GM18907 (cell line): ENCODE data around the gene BEAN1.

ENCODE experiments used
- ATAC-seq: cut with Tn5 transposase; IDR thresholded peaks from one replicate; pipeline ENCODE4 v1.9.1; 2021; ENCODE audit warnings: mild to moderate bottlenecking, moderate library complexity; ENCODE audit not compliant: unreplicated experiment

Gene BEAN1, protein sequence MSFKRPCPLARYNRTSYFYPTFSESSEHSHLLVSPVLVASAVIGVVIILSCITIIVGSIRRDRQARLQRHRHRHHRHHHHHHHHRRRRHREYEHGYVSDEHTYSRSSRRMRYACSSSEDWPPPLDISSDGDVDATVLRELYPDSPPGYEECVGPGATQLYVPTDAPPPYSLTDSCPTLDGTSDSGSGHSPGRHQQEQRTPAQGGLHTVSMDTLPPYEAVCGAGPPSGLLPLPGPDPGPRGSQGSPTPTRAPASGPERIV

DNA sequence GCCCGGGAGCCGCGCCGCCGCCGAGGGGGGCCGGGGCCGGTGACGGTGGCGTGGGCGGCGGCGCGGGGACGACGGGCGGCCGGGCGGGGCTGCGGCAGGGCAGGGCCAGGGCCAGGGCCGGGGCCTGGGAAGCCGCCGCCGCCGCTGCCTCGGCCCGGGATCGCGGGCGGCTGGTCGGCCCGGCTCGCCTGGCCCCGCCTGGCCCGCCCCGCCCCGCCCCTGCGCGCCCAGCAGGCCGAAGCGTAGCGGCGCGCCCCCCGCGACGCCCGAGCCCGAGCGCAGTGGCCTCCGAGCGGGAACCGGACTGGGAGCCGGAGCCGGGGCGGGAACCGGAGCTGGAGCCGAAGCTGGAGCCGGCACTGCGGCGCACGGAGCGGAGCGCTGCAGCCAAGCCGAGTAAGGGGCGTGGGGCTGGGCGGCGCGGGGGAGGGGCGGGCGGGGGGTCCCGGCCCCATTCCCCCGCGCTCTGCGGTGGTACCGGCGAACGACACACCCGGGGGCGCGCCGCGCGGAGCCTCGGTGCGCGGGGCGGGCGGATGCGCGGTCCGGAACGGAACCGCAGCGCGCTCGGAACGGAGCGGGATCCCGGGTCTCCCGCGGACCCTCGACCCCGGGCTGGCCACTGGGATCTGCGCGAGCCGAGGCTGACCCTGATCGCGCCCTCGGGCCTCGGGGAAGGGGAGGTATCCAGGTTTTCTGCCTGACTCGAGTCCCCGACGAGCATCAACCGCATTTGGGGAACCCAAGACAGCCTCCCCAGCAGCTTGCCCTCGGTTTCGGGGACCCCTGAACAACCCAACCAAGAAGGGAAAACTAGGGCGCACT is at the start of gene BEAN1:
TSS of gene BEAN1 (plus strand) at position 260 of the 825 bp plus-strand sequence. CDS start 10,382 bp downstream, outside the sequence.
- no peak for ATAC-seq

- ATAC-seq: no peak
Measured at GRCh38 chr16:66377324-66377723, 49.8 kb upstream of the BEAN1 start.

DNA sequence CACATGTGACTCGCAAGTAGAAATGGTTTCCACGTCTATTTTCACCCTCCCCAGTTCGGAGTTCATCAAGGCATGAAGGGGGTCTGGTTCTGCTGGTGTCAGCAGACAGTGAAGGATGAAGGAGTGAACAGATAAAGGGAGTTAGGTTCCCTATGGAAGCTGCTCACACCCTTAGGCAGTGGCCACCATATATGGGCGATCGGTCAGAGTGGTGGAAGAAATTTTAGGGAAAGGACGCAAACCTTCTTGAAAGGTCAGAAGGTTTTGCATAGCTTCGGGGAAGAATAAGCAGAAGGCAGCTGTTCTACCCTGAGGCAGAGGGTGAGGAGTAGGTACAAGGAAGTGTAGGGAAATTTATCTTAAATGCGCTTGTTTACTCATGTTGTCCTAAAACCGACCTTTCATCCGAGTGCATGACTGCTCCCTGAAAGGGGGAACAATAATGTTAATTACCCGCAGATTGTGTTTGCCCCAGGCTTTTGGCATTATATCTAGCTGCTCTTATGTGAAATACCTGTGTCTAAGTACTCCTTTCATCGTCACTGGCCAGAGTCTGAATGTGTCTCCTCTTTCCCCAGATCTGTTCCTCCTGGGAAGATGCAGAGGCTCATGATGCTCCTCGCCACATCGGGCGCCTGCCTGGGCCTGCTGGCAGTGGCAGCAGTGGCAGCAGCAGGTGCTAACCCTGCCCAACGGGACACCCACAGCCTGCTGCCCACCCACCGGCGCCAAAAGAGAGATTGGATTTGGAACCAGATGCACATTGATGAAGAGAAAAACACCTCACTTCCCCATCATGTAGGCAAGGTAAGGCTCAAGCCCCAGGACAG is 48.1 kb upstream of the BEAN1 start:
- no peak for ATAC-seq

GRCh38 chr16:66379571-66379941 is 47.5 kb upstream of the BEAN1 start:
- ATAC-seq: no peak

GRCh38 chr16:66380421-66380820 is 46.7 kb upstream of the BEAN1 start:
- ATAC-seq: no peak

- no peak for ATAC-seq
Measured at GRCh38 chr16:66381585-66382170, 45.4 kb upstream of the BEAN1 start.

DNA sequence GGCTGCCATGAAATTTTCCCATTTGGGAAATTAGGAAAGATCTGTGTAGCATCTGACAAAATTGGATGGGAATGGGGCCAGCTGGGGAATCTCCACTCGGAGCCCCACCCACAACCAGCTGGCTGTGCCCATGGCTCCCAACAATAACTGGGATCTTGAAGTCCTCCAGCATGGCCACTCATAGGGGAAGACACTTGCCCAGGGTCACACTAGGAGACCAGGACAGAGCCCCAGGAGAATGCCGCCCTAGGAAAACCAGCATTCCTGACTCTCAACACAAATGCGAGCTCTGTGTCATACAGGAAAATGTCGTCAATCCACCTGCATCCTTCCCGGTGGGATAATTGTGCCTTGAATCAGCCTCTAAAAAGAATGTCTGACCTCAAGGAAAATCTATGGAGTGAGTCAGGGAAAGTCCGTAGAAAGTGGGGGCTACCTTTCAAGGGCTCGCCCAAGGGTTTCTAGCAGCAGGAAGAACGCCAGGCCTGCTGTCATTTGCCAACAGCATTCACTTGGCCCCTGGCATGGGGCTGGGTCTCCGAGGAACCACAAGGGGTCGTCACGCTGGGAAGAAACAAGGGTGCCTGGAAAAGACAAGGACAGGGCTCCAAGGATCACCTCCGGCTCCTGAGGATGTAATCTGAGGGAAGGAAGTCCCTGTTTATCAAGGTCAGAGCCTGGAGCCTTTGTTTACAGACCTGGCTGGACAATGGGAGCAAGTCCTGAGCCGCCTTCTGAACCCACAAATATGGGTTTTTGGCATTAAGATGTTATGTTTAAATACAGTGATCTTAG is 44.7 kb upstream of the BEAN1 start:
- ATAC-seq: no peak

DNA sequence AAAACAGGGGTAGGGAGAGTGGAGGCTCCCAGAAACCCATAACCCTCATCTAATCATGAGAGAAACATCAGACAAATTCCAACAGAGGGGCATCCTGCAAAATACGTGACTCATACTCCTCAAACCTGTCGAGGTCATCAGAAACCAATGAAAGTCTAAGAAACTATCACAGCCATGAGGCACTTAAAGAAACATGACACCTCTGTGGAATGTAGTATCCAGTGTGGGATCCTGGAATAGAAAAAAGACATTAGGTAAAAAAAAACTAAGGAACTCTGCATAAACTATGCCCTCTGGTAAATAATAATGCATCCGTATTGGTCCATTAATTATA is 44.2 kb upstream of the BEAN1 start:
- no peak for ATAC-seq

DNA sequence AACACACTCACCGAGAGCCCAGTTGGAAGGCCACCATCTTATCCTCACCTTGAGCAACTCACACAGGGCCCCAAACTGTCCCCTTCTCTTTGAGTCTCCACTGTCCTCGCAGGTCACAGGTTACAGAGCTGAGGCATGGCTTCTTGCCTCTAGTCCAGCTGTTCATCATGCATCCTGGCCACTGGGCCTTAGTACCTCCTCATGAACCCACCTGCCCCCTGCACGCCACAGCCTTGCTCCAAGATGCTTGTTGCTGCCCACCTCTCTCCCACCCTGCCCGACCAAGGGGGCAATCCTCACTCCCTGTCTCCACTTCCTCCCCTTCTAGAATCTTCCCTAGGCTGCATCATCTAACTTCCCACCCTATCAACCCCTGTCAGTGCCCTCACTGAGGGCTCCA is 43.5 kb upstream of the BEAN1 start:
- no peak for ATAC-seq

GRCh38 chr16:66385415-66385814 is 41.7 kb upstream of the BEAN1 start:
- ATAC-seq: no peak

GRCh38 chr16:66386629-66387622 is 40.2 kb upstream of the BEAN1 start:
- no peak for ATAC-seq

- ATAC-seq: no peak
Measured at GRCh38 chr16:66387817-66388332, 39.2 kb upstream of the BEAN1 start.

DNA sequence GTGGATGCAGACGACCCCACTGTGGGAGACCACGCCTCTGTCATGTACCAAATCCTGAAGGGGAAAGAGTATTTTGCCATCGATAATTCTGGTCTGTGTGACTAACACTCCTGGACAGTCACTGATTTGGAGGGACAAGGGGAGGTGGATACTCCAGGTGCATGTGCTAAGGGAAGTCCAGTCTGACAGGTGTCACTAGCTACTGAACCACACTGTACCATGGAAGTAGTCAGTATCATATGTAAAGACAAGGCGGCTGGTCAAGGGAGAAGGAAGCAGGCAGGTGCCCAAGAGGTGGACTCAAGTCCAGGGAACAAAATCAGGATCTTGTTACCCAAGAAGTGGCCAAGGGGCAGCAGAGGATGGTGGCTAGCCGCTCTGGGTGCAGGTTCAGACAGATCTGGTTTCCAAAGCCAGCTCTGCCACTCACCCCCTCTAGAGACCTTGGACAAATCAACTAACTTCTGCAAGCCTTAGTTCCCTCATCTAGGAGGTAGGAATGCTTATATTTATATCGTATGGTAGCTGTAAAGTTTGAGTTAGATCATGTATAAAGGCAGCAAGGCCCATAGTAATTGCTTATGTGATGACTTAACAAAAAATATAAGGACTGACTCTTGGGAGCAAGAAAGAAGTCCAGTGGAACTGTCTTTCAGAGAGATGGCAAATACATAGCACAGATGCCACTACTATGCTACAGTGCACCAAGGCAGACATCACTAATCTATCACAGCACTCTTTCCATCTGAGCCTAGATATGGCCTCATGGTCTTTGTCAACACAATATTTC is 38.5 kb upstream of the BEAN1 start:
- ATAC-seq: no peak

- ATAC-seq: no peak
Measured at GRCh38 chr16:66389256-66390176, 37.6 kb upstream of the BEAN1 start.

DNA sequence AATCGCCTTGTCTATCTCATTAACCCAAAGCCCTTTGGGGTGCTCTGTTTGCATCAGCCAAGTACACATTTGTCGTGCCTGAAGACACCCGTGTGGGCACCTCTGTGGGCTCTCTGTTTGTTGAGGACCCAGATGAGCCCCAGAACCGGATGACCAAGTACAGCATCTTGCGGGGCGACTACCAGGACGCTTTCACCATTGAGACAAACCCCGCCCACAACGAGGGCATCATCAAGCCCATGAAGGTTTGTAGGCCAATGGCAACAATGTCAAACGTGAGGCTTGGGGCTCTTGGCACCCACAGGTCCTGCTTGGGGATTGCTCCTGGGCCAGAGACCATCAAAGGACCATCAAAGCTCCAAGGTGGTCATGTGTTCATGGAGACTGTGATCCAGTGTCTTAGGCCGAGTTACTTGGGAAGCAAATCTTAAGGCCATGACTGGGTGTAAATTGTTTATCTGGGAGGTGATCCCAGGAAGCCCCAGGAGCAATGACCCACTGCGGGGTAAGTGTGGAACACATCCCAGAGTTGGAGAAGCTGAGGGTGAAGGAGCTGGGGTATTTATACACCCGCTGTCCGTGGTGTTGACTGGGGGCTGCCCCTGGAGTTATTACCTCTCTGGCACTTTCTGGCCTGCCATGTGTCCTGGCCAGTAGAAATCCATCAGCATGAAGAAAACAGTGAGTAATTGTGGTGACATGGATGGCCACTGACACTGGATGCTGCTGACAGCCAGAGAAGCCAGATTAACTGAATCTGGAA is 36.6 kb upstream of the BEAN1 start:
- ATAC-seq: no peak
